HG02884 (cell line): ENCODE measurements around the gene GFI1B.
"Not testable (repeated sequence)": the region's sequence is repeated elsewhere in the genome, so short reads cannot be mapped to it uniquely, and the experiment has no call there.

ENCODE experiments used
- ATAC-seq: cut with Tn5 transposase; IDR thresholded peaks from one replicate; pipeline ENCODE4 v1.9.1; 2021; ENCODE audit warnings: mild to moderate bottlenecking, moderate library complexity; ENCODE audit not compliant: unreplicated experiment

GFI1B gene

GRCh38 chr9:132989998-132990557 is 11.6 kb downstream of the GFI1B start:
- ATAC-seq: not testable (repeated sequence)

- no peak for ATAC-seq
These were observed 12.3 kb downstream of the GFI1B start for GRCh38 chr9:132990781-132991180.

GRCh38 chr9:132991351-132992300 is 13.1 kb downstream of the GFI1B start:
- ATAC-seq: no peak

DNA sequence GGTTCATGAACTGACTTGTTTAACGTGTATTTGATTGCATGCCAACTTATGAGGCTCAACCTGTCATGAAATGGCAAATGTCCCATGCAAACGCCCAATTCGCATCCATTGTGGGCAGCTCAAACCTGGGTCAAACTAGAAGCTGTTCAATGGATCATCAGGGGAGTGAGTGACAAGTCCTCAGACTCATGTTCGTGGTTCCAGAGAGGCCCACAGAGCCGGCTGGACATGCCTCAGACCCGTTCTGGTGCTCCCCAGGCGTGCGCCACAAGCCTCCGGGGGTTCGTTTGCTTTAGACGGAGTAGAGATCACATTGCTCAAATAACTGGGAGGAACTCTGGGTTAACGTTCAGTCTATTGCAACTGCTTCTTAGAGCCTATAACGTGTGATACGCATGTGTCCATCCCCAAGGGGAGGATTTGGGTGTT is 15.0 kb downstream of the GFI1B start:
- ATAC-seq: no peak

DNA sequence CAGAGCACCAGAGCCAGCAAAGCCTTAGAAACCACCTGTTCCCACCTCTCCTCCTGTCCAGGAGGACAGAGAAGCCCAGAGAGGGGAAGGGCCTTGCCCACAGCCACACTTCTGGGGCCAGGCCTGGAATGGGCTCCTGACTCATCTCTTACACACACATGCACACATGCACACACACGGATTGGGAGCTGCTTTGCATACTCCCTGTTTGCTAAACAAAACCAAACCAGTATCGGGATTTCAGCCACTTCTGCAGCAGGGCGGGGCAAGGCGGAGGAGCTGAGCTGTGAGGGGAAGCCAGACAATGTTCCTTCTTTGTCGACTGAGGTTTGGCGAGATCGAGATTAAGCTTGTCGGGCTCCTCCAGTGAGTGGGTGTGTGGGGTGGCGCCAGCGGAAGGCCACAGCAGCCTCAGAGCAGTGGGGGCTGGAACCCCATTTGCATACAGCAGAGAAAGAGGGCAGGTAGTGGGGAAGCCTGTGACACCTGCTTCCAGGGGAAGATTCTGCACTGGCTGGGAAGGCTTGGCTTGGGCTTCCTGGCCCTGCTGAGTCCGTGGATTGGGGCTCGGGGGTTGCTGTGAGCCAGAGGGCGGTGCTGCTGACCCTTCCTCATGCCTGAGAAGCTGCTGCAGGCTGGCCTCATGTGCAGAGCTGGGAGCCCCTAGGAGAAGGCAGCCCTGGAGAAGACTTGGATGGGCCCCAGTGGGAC is 16.1 kb downstream of the GFI1B start:
- no peak for ATAC-seq

GRCh38 chr9:132995121-132995420 is 16.6 kb downstream of the GFI1B start:
- ATAC-seq: no peak

- no peak for ATAC-seq
These were observed 17.4 kb downstream of the GFI1B start for GRCh38 chr9:132995879-132996278.

DNA sequence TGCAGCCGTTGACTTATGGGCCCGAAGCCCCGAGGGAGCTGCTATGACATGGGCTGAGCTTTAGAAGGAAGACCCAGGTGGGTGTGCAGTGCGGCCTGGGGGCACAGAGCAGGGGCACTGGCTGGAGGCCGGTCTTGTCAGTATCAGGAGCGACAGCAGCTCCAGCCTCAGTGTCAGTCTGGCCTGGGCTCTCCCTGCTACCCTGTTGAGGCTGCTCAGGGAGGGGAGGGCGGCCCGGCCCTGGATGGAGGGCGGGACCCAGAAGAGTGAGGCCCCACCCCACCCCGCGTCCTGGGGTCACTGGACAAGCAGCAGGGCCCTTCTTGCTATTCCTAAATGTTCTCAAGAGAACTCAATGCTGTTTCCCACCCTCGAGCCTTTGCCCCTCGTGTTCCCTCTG is 18.0 kb downstream of the GFI1B start:
- no peak for ATAC-seq

DNA sequence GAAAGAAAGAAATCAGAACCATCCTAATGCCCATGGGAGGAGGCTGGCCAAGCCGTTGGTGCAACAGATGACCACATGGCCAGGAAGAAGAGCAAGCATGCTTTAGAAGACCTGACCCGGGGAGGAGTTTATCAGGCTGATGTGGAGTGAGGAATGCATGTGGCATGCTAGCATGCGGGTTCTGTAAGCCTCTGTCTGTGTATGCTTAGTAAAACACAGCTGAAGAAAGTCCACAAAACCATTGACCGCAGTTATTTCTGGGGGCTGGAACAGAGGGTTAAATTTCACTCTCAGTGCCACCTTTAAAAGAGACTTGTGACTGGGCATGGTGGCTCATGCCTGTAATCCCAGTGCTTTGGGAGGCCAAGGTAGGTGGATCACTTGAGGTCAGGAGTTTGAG is 19.1 kb downstream of the GFI1B start:
- ATAC-seq: no peak

DNA sequence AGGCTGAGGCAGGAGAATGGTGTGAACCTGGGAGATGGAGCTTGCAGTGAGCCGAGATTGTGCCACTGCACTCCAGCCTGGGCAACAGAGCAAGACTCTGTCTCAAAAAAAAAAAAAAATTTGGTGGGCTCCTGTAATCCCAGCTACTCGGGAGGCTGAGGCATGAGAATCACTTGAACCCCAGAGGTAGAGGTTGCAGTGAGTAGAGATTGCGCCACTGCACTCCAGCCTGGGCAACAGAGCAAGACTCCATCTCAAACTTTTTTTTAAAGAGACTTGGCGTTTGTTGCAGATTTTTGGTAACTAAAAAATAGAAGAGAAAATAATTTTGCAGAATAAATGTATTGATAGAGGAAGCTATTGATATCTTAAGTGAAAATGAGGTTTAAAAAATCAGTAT is 19.7 kb downstream of the GFI1B start:
- ATAC-seq: not testable (repeated sequence)

- no peak for ATAC-seq
These were observed 20.5 kb downstream of the GFI1B start for GRCh38 chr9:132998831-132999635.

- no peak for ATAC-seq
These were observed 23.9 kb downstream of the GFI1B start for GRCh38 chr9:133002147-133003070.

GRCh38 chr9:133003071-133003461 is 24.6 kb downstream of the GFI1B start:
- no peak for ATAC-seq

DNA sequence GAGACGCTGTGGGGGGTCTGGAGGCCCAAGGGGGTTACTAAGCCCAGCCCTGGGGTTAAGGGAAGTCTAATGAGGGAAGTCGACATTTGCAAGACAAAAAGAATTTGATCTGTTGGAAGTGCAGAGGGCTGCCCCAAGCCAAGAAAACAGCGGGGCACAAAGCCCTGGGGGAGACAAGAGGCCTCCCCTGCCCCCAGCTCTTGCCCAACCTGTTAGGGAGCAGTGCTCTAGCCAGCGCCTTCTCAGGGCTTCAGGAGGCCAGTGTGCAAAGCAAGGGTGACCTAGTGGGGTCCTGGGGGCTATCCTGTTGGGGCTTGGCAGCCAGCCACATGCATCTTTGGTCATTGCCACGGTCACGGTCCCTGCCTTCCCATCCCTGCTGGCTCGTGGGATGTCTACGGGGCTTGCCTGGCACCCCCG is 25.2 kb downstream of the GFI1B start:
- no peak for ATAC-seq

DNA sequence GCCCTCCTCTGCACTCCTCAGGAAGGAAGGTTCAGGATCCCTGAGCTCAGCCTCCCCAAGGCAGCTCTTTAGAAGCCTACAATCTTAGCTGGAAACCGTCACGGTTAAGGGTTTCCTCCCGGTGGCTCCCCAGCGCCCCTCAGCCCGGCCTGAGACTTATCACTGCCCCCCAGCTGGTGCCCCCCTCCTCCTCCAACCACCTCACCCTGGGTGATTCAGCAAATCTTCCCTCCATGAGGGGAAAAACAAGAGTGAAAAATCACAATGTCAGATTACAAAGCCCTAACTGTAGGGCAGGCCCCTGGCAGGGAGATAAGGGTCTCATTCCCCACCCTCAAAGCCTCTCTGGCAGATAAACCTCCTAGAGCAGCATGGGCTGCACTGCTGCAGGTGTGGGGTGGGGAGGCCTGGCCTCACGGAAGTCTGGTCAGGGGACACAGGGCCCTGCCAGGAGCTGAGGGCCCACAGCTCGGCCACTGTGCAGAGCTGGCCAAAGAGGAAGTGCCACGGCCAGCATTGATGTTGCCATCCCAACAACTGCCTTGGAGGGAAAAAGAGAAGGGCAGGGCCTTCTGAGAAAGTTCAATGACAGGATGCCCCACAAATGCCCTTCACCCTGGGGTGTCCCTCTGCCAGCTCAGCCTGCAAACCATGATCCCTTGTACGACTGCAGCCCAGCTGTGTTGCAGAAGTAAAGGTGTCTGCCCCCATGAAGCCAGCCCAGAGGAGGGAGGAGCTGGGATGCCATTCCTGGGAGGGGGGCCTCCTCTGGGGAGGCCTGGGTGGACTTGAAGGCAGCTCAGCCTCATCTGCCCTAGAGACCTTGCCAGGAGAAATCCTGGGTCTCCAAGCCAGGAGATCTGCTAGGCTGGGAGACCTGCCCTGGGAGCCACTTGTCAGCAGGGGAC is 25.9 kb downstream of the GFI1B start:
- ATAC-seq: no peak

DNA sequence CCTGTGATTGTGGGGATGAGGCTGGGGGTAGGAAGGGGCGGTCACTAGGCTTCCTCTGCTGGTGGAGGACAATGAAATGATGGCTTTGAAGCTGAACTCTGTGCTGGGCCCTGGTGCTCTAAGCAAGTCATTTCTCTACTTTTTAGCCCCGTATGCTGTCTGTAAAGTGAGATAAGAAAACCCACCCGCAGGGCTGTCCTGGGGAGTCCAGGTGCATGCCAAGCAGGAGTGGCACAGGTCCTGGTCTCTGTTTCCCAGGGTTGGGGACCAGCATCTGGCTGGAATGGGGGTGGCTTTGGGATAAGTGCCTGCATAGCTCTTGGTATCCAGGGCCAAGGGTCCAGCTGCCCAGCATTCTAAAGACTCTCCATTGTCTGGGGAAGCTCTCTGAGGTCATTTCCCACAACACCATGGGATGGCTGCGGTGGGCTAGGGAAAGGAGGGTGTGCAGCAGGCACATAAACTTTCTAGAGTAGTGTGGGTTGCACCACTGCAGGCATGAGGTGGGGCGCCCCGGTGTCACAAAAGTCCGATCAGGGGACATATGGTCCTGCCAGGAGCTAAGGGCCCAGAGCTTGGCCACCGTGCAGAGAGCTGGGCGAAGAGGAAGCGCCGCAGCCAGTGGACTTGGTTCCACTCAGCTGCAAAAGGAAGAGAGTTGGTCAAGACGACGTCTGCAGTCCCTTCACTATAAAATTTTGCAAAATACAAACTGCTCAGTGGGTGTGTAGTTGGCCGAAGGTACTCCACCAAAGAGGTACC is 26.7 kb downstream of the GFI1B start:
- no peak for ATAC-seq

DNA sequence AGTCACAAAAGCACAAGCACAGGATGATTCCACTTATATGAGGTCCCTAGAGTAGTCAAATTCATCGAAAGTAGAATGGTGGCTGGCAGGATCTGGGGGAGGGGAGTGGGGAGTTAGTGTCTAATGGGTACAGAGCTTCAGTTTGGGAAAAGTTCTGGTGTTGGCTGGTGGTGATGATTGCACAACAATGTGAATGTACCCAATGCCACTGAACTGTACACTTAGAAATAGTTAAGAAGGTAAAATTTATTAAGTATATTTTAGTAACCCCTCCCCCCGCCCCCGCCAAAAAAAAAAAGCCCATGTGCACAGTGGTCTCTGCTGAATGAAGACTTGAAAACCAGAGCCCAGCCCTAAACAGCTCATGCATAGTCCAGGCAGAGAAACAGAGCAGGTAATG is 27.5 kb downstream of the GFI1B start:
- no peak for ATAC-seq

DNA sequence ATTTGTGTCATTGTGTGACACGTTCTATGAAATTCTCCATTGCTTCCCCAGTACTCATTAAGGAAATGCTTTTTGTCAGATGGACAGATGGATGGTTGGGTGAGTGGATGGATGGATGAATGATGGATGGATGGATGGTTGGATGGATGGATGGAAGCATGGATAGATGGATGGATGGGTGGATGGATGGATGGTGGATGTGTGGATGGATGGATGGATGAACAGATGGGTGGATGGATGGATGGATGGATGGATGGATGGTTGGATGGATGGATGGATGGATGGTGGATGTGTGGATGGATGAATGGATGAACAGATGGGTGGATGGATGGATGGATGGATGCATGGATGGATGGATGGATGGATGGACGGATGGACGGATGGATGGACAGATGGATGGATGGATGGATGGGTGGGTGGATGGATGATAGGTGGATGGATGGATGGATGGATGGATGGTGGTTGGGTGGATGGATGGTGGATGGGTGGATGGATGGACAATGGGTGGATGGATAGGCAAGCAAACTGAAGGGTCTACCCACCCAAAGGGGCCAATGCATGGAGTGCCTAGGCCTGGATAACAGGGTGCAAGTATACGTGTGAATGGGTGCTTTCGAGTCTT is 28.3 kb downstream of the GFI1B start:
- ATAC-seq: no peak
